HG03103 (cell line): Measurements from ENCODE around the gene SMIM3.
A peak's percentile ranks its signal among the peaks of the same experiment; 100 is the strongest.
"Not testable (repeated sequence)": the region's sequence is repeated elsewhere in the genome, so short reads cannot be mapped to it uniquely, and the experiment has no call there.

Experiments used
- ATAC-seq: cut with Tn5 transposase; IDR thresholded peaks from one replicate; pipeline ENCODE4 v1.9.1; 2021; ENCODE audit warnings: low read depth; ENCODE audit not compliant: unreplicated experiment

The SMIM3 gene

GRCh38 chr5:150778517-150779396 lies at the start of gene SMIM3:
SMIM3 (plus strand) TSS chr5:150778757; CDS start chr5:150795441, 16,684 bp downstream.
- no peak for ATAC-seq

- no peak for ATAC-seq
These were observed 48.7 kb upstream of the SMIM3 start for GRCh38 chr5:150729859-150730258.

GRCh38 chr5:150731669-150732242 lies 46.8 kb upstream of the SMIM3 start:
- ATAC-seq, result no peak

GRCh38 chr5:150734579-150735384 lies 43.8 kb upstream of the SMIM3 start:
- ATAC-seq, result peak; percentile 80

- ATAC-seq, result no peak
These were observed 39.7 kb upstream of the SMIM3 start for GRCh38 chr5:150738862-150739261.

GRCh38 chr5:150740992-150741391 lies 37.6 kb upstream of the SMIM3 start:
- no peak for ATAC-seq

- not testable (repeated sequence) for ATAC-seq
These were observed 36.0 kb upstream of the SMIM3 start for GRCh38 chr5:150742455-150743141.

GRCh38 chr5:150743142-150743488 lies 35.4 kb upstream of the SMIM3 start:
- not testable (repeated sequence) for ATAC-seq

GRCh38 chr5:150750469-150750868 lies 28.1 kb upstream of the SMIM3 start:
- ATAC-seq, result no peak

GRCh38 chr5:150751096-150751891 lies 27.3 kb upstream of the SMIM3 start:
- no peak for ATAC-seq

GRCh38 chr5:150753463-150753862 lies 25.1 kb upstream of the SMIM3 start:
- ATAC-seq, result no peak

GRCh38 chr5:150753863-150754262 lies 24.7 kb upstream of the SMIM3 start:
- no peak for ATAC-seq

GRCh38 chr5:150757087-150757649 lies 21.4 kb upstream of the SMIM3 start:
- no peak for ATAC-seq

- ATAC-seq, result peak; percentile 10
These were observed 20.4 kb upstream of the SMIM3 start for GRCh38 chr5:150758203-150758530.

- ATAC-seq, result peak; percentile 95
These were observed 19.8 kb upstream of the SMIM3 start, which contains the start of gene DCTN4 for GRCh38 chr5:150758531-150759333. DCTN4 (minus strand) TSS chr5:150759017; CDS start chr5:150758993, 24 bp downstream.

GRCh38 chr5:150759334-150759583 lies 19.3 kb upstream of the SMIM3 start:
- ATAC-seq, result no peak

- ATAC-seq, result no peak
These were observed 16.3 kb upstream of the SMIM3 start for GRCh38 chr5:150762211-150762610.

GRCh38 chr5:150763023-150763769 lies 15.4 kb upstream of the SMIM3 start:
- ATAC-seq, result no peak
